HG03378 (cell line): ENCODE data around the gene TMEM131L.

Experiments
- ATAC-seq: cut with Tn5 transposase; IDR thresholded peaks from one replicate; pipeline ENCODE4 v1.9.1; 2021; ENCODE audit warnings: mild to moderate bottlenecking, moderate library complexity; ENCODE audit not compliant: unreplicated experiment

The TMEM131L gene

DNA sequence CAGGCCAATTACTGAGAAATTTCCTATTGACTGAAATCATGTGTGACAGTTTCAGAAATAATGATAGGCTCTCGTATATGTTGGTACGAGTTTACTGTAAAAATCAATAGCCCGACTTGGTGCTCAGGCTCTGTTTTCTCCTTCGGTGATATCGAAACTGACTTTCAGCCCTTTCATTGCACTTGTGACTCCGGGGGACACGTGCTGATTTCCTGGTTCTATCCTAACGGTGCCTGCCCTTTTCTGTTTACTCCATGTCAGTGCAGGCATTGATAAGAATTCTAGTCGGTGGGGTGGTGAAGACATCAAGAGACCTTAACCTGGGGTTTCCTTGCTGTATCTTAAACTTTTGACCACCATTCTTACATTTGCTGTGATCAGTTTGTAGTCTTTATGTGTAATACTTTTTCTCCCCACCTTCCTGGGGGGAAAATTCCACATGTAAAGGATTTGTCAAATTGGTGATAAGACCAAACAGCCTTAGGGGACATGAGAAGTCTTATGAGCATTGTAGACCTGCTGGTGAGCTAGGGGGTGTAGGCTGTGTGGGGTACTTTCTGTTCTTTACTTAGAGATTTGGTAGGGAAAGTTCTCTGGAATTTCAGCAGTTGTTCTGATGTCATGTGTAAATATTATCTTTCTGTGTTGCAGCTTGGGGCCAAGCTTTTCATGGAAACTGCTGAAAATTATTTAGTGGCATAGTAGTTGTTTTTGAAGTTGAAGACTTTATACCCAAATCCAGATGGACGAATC lies 52.7 kb downstream of the TMEM131L start:
- ATAC-seq: no peak

DNA sequence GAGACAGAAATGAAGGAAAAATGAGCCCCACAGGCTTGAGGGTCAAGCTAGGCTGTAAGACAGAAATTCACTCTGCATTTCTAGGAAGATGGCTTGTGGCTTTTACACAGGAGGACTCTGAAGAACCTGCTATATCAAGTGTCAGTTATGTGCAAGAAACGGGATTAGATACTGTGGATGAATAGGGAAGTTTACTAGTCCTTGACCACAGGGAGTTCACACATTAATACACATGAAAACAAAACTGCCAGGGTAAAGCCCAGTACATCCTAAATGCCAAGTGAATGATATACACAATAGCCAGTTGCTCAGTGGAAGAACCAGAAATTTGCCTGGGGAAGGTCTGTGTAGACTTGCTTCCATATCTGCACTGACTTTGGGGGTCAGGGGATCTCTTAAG lies 53.5 kb downstream of the TMEM131L start:
- no peak for ATAC-seq

DNA sequence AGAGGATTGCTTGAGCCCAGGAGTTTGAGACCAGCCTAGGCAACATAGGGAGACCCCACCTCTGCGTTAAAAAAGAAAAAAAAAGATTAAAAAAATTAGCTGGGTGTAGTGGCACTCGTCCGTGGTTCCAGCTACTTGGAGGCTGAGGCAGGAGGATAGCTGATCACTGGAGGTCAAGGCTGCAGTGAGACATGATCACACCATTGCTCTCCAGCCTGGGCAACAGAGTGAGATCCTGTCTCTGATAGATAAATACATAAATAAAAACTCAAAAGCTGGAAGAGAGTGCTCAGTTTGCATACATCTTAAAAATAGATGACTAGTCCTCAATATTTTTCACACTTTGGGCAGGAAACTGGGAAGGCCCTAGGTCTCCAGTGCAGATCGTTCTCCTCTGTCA lies 54.1 kb downstream of the TMEM131L start:
- ATAC-seq: no peak

DNA sequence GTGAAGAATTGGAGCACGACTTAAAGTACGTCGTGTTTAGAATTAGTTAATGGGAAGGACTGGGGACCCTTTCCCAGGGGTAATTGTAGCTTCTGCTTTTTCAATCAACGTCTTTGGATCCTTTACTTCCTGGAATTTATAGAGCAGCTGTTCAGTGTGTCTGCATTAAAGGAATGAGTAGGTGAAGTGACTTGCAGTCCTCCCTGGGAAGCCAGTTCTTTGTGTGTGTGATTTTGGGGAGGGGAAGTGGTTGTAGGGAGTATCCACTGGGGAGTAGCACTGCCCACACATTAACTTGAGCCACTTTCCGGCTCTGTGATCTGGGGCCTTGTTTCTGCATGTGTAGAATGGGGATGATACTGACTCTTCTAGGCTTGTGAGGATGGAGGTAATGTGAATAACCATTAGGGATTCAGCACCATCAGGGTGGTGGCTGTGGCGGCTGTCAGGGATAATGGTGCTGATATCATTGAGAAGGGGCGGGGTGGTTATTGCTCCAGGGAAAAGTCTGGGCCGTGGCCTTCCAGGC lies 54.7 kb downstream of the TMEM131L start:
- peak; percentile 38 for ATAC-seq

DNA sequence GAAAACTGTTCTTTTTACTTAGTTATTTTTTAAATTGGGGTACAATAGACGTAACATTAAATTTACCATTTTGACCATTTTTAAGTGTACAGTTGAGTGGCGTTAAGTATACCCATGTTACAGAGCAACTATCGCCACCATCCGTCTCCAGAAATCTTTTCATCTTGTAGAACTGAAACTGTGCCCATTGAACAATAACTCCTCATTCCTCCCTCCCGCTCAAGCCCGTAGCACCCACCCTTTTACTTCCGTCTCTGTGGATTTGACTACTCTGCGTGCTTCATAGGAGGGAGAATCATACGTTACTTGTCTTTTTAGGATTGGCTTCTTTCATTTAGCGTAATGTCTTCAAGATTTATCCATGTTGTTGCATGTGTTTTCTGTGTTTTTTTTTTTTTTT lies 55.3 kb downstream of the TMEM131L start:
- ATAC-seq: no peak

DNA sequence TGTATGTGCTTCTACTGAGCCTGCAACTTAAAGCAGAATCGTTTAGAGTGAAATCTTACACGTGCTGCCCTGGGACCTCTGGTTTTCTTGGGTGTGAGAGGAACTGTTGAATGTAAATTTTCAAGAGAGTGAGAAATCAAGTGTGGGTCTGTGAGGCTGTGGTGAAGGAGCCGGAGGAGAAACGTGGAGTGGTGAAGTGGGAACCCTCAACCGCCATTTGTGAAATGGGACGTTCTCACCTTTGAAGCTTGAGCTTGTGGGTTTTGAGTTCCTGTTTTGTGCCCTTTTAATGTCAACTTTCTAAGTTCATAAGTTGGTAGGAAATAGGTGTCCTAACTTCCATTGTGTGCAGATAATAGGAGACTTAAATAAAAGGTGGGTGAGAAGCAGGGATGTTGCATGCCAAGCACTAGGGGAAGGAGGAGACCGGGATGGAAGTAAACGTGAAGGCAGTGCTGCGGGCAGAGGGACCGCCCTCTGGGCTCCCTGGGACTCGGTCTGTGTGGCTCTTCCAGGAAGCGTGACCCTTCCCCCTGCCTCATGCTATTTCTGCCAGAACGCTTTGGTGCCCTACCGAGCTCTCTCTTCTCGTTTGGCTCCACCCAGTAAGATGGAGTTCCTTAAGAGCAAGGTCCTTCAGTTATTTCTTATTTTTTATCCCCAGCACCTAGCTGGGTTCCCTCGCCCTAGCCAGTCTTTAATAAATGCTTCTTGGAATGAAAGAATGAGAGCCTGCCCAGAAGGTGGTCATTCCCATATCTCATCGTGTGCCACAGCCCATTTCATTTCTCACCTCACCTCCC lies 56.0 kb downstream of the TMEM131L start:
- peak; percentile 28 for ATAC-seq

DNA sequence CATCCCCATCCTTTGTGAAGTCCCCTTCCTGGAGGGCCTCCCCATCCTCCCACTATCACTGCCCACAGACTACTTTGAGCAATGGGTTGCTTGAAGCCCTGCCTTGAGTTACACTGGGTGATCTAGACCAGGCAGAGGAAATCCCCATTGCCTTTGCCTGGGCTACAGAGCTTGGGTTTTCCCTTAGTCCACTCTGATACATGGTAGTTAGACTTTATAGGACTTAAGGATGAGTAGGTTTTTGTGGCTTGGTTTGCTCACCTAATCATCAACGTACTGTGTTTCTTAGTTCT lies 56.6 kb downstream of the TMEM131L start:
- peak; percentile 46 for ATAC-seq

DNA sequence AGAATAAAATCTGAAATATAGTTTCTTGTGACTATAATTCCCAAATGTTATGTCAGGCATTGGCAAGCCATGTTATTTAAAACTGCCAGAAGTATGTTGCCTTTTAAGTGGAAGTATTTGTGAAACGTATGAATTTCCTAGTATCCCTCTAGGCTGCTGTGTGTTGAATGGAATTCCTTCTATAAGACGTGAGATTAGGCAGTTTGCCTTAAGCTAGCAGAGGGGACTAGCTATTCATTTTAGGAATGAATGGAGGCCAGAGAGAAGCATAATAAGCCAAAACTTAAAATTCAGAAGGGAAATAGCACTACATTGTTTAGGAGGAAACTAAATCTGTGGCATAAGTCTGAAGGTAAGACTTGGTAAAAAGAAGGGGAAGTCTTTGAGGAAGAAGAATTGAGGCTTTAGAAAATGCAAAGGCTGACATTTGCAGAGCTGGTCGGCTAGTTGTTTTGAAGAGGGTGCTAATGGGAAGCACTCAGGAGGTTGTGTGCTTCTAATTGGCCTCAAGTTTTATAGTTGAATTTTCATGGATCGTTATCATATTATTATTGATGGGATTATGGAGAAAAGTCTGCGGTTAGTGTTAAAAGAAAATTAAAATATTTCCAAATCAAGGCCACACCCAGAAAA lies 57.1 kb downstream of the TMEM131L start:
- no peak for ATAC-seq

DNA sequence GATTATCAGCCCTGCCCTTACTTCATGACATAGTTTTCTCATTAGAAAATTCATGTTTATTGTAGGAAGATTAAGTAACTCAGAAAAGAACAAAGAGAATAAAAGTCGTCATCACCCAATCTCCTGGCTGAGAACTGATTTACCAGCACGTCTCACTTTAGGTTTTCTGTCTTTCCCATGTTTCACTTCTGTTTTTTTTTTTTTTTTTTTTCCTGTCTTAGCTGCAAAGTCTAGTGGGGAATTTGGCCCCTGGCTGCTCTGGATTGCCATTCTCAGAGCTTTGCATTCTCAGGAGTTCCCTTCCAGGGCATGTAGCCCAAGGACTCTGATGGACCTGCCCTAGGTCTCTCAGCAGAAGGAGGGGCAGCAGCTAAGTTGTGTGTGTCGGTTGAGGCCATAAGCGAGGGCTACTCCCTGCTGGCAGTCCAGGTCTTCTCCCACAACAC lies 57.8 kb downstream of the TMEM131L start:
- ATAC-seq: no peak

DNA sequence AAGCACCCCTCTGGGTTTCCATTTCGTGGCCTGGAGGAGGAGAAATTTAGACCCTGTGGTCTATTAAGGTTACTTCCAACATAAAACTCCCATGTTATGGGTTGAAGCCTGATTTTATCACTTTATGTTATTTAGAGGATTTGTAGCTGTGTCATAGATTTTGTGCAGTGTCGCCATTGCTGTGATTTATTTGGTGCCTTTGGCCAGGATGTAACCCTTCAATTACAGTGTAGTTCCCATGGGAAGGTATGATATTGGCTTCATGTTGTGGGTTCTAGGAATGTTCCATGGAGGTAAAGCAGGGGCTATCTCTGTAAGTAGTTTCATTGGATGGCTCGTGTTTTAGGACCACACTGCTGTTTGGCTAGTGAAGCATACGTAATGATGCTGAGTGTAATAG lies 58.5 kb downstream of the TMEM131L start:
- ATAC-seq: no peak

DNA sequence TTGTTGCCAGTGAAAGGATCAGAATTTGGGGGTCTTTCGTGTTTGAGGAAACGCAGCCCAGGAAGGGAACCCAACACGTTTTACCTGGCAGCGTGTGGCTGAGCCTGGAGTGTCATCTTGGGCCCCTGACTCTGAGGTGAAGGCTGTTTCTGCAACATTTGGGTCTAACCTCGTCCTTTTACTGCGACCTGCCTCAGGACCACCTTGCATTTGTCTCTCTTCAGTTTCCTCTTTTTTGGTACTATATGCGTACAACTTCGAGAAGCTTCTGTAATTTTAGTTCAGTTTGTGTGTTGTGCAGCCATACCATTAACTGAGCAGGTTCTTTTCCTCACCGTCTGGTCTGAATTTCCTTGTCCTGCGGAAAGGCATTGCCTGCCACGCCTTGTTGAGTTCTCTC lies 61.5 kb downstream of the TMEM131L start:
- ATAC-seq: no peak

DNA sequence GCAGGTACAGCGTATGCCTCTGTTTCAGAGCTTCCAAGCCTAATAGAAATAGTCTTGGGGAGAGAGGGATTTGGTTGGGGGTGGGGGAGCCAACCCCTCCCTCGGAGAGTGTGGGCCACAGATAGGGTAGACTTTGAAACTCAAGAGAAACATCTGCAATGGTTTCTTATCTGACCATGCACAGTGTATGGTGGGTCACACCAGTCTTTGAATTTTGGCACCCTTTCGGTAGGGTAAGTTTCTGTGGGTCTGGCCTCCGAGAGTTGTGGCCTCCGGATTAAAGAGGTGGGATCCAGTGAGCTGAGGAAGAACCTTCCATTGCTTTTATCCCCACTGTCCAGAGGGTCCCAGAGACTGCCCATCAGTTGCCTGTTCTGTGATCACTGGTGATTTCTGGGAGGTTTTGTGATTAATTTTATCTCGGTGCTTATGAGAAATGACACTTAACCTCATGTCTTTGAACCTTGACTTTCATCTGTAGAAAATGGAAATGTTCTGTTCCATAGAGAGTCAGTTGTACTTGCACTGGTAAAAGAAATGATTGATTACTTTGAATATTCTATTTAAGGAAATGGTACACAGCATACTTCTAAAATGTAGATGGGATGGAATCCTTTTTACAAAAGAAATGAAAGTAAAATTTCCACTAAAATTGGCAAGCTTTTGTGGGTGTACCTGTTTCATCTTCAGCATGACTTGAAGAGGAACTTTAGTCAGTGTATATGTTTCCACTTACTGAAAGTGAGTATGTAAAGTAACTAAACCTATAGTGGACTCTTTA lies 62.7 kb downstream of the TMEM131L start:
- ATAC-seq: peak; percentile 55

DNA sequence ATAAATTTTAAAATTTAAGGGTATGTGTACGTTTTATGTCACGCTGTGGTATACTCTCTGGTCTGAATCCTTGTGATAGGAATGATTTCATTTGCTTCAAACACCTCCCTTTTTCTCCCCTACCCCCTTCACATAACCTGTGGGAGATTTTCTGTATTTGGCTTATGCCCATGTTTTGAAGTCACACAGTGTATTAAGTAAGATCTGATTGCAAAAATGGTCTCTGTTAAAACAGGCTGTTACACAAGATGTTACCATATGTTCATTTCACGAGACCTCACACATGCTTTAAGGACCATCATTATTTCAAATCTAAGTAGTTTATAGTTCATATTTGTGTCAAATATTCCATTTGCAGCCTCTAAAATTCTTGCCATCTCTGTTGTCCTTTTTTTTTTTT lies 63.5 kb downstream of the TMEM131L start:
- ATAC-seq: no peak

DNA sequence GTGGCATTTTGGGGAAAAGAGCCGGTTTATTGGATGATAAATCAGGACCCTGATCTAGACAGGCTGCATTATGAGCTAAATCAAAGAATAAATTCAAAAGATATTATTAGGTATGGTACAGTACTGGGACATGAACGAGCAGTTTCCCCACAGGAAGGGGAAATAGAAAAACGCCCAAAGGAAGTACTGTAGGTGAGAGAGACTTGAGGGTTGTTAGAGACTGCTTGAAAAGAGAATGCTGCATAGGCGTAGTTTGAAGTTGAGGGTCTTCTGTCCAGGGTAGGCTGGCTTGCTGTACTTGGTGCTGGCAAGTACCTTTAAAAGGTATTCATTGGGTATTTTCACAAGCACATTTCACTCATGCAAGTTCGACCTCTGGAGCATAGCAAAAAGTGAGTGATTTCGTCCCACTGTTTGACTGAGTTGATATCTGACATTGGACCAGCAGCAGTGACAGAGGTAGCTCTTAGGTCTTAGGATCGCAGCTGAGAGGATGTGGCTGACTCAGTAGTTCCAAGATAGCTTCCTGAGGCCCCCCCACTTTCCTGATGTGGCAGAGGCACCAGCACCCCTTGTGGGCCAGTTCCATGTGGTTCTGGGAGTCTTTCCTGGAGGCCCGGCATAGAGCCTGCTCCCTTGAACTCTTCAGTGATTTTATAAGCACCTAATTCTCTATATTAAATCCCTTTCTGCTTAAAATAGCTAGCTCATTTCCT lies 64.3 kb downstream of the TMEM131L start:
- ATAC-seq: no peak

DNA sequence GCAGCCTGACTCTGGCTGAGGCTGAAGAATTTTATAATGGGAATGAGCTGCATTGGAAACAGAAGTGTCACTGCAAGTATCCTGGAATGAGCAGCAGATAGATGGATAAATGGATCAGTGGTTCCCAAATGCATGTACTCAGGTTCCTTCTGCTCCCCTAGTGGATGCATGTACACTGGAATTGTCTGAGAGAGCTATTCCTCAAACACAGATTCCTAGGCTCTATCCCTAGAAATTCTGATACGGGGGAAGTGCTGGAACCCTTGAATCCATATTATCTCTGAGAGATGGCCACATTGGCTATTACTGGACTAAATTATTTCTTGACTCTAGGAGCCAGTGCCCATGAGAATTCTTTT lies 64.8 kb downstream of the TMEM131L start:
- ATAC-seq: no peak

DNA sequence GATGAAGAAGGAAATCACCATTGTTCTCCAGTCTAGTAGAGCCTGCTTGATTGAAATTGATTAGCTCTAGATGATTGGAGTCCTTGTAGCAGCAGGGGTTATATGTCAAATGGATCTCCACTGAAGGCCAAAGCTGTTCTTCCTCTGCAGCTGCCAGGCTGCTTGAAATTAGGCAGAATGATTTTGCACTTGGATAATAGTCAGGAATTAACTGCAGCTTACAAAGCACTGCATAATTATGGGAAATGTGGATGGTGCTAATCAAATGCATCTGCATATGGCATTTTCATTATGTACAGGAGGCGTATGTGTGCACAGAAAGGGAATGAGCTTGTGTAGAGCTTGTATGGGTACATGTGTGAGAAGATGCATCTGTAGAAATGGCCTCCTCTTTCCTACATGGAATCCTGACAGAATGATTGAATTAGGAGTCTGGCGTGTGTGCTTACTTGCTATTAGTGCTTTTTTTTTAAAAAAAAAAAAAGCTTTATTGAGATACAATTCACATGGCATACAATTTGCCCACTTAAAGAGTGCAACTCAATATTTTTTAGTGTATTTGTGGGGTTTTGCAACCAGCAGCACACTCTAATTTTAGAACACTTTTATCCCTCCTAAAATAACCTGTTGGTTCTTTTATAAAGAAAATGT lies 65.9 kb downstream of the TMEM131L start:
- ATAC-seq: no peak

DNA sequence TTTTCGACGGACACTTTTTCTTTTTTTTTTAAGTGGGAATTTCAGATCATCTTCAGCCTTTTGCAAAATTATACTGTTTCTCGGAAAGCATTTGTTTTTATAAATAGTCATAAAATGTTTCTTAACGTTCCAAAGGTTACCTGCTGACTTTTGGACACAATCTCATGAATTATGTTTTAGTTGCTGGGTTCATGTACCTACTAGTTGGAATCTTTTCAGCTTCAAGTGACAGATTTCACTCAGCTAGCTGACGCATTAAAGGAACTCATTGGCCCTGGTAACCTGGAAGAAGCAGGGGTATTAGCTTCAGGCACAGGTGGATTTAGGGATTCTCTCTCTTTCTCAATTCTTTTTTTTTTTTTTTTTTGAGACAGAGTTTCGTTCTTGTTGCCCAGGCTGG lies 66.5 kb downstream of the TMEM131L start:
- no peak for ATAC-seq

DNA sequence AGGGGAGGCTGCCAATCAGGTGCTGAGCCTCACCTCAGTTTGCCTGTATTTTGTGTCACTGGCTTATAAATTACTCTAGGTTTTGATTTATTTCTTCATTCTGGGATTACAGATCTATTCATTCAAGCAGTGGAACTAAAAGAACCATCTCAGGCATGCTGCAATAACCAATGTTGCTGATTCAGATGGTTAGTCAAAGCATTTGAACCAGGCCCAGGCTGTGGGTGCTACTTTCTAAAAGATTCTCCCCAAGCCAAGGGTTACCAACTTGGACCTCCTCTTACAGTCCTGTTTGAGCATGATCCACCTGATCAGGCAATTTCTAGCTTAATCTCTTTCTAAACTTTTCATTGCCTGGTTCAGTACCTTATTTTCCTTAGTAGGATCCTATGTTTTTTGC lies 67.2 kb downstream of the TMEM131L start:
- ATAC-seq: no peak

DNA sequence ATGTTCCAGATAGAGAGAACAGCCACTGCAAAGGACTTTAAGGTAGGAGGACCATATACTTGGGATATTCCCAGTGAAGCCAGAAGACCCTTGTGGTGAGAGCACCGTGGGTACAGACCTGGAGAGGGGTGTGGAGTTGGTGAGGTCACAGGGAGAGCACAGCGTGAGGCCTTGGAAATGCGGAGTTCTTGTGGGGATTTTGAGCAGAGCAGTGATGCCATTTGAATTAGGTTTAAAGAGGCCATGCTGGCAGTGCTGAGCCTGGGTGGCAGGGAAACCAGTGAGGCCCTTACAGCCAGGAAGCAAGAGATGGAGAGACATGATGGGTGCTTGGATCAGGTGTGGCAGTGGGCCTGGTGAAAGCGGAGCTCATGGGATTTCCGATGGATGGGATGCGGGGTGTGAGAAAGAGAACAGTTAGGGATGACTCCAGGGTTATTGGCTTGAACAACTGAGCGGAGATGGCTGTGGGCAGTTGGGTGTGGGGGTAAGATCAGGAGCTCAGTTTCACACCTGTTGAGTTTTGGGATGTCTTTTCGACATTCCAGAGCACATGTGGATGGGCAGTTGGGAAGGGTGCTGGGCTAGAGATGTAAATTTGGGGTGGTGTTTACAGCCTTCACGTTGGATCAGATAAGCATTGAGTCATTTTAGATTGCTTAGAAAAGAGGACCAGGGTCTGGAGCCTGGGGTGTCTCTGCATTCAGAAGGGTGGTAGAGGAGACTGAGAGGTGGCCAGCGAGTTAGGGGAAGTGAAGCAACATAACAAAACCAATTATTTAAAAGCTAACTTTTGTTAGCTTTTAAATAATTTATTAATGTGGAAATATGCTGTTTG lies 68.9 kb downstream of the TMEM131L start:
- ATAC-seq: no peak
